Nephron progenitor cell (in vitro differentiated cells): Measurements from ENCODE around the gene KCNIP1.

Experiments used
- DNase-seq: peaks from one replicate; pipeline ENCODE4 v3.0.0; 2021
- H3K27ac Mint-ChIP-seq: 2 replicates; pipeline ENCODE4 v1.8.0; 2021; ENCODE audit warnings: mild to moderate bottlenecking, moderate library complexity, mixed read lengths
- H3K27me3 Mint-ChIP-seq: 2 replicates; pipeline ENCODE4 v1.8.0; 2021; ENCODE audit warnings: mild to moderate bottlenecking, low read depth, mixed read lengths; ENCODE audit not compliant: poor library complexity
- H3K36me3 Mint-ChIP-seq: 2 replicates; pipeline ENCODE4 v1.8.0; 2021; ENCODE audit warnings: low read depth, mixed read lengths
- H3K4me1 Mint-ChIP-seq: 2 replicates; pipeline ENCODE4 v1.8.0; 2021; ENCODE audit warnings: mixed read lengths
- H3K4me3 Mint-ChIP-seq: 2 replicates; pipeline ENCODE4 v1.8.0; 2021; ENCODE audit warnings: mild to moderate bottlenecking, moderate library complexity, mixed read lengths
- H3K9me3 Mint-ChIP-seq: 2 replicates; pipeline ENCODE4 v1.8.0; 2021; ENCODE audit warnings: mild to moderate bottlenecking, moderate library complexity, mixed read lengths
- TF ChIP-seq, protein P1 (sequence below): fragments of 200-600 bp; sonication (generic); IDR thresholded peaks from 2 replicates; pipeline ENCODE4 v1.5.0; 2021; ENCODE audit warnings: antibody characterized with exemption

KCNIP1 gene

DNA sequence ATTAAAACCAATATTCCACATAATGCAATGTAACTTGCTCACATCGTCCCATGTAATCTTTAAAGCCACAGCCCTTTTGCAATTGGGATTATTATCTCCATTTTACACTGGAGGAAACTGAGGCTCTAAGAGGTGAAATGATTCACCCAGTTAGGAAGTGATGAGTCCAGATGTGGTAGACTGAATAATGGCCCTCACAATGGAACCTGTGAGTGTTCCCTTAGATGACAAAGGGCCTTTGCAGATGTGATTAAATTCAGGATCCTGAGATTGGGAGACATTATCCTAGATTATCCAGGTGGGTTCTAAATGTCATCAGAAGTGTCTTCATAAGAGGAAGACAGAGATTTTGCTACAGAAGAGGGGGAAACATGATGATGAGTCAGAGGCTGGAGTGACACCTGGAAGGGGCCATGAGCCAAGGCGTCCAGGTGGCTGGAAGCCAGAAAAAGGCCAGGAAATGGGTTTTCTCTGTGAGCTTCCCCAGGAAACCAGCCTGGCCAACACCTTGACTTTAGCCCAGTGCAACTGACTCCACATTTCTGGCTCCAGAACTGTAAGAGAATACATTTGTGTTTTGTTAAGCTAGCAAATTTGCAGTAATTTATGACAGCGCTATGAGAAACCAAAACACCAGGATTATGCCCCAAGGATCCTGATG, 139.1 kb downstream of the KCNIP1 start:
- Mint-ChIP-seq H3K27me3 (peaks cover 26% of the 10 kb centered on the region), H3K9me3 (no peaks in the 10 kb centered on the region), H3K4me1 (peaks cover 10% of the 10 kb centered on the region), H3K27ac (no peak overlapping the region), H3K36me3 (no peaks in the 10 kb centered on the region), H3K4me3 (no peak overlapping the region)
- TF ChIP-seq, protein P1, sequence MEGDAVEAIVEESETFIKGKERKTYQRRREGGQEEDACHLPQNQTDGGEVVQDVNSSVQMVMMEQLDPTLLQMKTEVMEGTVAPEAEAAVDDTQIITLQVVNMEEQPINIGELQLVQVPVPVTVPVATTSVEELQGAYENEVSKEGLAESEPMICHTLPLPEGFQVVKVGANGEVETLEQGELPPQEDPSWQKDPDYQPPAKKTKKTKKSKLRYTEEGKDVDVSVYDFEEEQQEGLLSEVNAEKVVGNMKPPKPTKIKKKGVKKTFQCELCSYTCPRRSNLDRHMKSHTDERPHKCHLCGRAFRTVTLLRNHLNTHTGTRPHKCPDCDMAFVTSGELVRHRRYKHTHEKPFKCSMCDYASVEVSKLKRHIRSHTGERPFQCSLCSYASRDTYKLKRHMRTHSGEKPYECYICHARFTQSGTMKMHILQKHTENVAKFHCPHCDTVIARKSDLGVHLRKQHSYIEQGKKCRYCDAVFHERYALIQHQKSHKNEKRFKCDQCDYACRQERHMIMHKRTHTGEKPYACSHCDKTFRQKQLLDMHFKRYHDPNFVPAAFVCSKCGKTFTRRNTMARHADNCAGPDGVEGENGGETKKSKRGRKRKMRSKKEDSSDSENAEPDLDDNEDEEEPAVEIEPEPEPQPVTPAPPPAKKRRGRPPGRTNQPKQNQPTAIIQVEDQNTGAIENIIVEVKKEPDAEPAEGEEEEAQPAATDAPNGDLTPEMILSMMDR: no peak
- DNase-seq: no peak

DNA sequence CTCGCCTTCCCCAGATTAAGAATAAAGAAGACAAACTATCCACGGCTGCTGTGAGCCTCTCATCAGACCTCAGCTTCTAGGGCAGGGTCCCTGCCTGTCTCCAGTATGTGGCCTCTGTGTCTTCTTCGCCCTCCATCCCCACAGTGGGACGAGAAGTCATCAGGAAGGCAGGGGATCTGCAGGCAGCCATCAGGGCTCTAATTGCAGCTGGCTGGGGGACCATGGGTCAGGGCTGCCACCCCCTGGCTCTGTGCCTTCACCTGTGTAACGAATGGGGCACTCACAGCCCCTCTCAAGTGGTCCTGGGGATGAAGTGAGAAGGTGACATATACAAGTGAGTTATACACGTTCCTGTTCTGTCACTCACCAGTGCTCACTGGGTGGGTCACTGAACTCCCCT, 139.8 kb downstream of the KCNIP1 start:
- TF ChIP-seq, protein P1: no peak
- Mint-ChIP-seq H3K36me3 (no peaks in the 10 kb centered on the region), H3K4me3 (no peak overlapping the region), H3K9me3 (no peaks in the 10 kb centered on the region), H3K27ac (no peak overlapping the region), H3K27me3 (peaks cover 33% of the 10 kb centered on the region), H3K4me1 (peaks cover 8% of the 10 kb centered on the region)
- no peak for DNase-seq

DNA sequence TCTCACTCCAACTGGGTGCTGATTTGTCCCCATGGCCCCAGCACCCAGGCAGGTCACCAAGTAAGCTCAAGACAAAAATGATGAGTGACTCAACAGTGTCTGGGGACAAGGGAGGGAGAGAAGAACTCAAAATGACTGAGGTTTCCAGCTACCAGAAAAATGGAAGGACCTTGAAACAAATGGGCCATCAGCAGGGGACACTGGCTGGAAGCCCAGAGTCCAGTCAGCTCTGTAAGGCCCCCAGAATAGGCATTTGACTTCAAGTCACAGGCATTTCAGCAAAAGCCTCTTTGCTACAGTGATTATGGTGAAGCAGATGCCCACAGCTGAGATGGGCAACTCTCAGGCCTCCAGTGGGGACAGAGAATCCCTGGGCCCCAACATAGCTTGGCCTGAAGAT, 140.7 kb downstream of the KCNIP1 start:
- no peak for DNase-seq
- TF ChIP-seq, protein P1: no peak
- Mint-ChIP-seq H3K4me1 (no peaks in the 10 kb centered on the region), H3K9me3 (no peaks in the 10 kb centered on the region), H3K36me3 (no peaks in the 10 kb centered on the region), H3K27ac (no peak overlapping the region), H3K4me3 (no peak overlapping the region), H3K27me3 (peaks cover 33% of the 10 kb centered on the region)

DNA sequence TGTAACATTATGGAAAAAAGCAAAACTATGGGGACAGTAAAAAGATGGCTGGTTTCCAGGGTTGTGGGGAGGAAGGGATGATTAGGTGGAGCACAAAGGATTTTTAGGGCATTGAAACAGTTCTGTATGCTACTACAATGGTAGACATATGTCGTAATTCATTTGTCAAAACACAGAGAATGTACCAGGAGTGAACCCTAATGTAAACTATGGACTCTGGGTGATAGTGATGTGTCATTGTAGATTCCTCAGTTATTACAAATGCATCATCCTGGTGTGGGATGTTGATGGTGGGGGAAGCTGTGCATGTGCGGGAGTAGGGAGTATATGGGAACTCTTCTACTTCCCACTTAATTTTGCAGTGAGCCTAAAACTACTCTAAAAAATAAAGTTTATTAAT, 144.7 kb downstream of the KCNIP1 start:
- H3K4me1 Mint-ChIP-seq: peaks cover 6% of the 10 kb centered on the region
- TF ChIP-seq, protein P1: no peak
- no peaks in the 10 kb centered on the region for H3K36me3 Mint-ChIP-seq
- no peak overlapping the region for H3K27ac Mint-ChIP-seq
- H3K27me3 Mint-ChIP-seq: peaks cover 26% of the 10 kb centered on the region
- no peaks in the 10 kb centered on the region for H3K9me3 Mint-ChIP-seq
- no peak for DNase-seq
- H3K4me3 Mint-ChIP-seq: no peak overlapping the region

DNA sequence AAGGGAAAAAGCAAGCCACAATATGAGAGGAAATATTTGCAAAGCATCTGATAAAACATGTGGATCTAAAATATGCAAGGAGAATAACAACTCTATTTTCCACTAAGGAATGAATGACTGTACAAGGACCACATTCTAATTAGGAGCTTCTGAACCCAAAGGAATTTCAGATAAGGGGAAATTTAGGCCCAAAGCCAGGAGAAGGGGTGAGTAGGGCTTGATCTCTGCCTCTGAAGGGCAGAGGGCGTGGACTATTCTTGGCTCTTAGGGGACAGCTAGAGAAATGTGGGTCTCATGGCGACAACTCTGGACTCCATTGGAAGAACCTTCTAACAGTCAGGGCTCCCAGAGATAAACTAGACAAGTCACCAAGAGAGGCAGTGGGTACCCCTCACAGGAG, 147.0 kb downstream of the KCNIP1 start:
- peaks cover 23% of the 10 kb centered on the region for H3K27me3 Mint-ChIP-seq
- DNase-seq: no peak
- no peak overlapping the region for H3K27ac Mint-ChIP-seq
- peaks cover 6% of the 10 kb centered on the region for H3K4me1 Mint-ChIP-seq
- no peaks in the 10 kb centered on the region for H3K36me3 Mint-ChIP-seq
- TF ChIP-seq, protein P1: no peak
- H3K9me3 Mint-ChIP-seq: no peaks in the 10 kb centered on the region
- no peak overlapping the region for H3K4me3 Mint-ChIP-seq

DNA sequence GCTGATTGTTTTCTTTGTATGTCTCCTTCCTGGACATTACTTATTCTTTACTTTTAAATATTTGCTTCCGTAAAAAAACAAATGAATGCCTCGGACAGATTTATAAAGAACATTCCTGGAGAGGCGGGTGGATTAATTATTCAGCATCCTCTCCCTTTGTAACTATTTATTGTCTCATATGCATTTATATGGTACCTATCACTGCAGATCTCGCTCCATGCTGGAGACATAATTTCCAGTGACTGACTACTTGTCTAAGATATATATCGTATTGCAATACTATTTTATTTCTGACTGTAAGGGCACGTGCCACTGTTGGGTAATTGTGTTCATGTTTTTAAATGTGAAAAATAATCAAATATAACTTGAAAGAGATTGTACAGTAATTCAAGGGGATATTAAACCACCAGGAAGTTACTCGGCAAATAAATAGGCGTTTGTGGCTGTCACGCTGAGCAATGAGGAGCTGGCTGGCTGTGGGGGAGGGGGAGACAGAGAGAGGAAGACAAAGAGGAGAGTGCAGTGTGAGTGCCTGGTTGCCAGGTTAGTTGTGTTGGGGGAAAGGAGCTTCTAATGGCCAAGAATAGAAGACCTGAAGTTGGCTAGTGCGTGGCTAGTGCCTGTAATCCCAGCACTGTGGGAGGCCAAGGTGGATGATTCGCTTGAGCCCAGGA, 147.9 kb downstream of the KCNIP1 start:
- TF ChIP-seq, protein P1: no peak
- DNase-seq: no peak
- Mint-ChIP-seq H3K27me3 (peaks cover 23% of the 10 kb centered on the region), H3K9me3 (no peaks in the 10 kb centered on the region), H3K27ac (no peak overlapping the region), H3K4me1 (peaks cover 6% of the 10 kb centered on the region), H3K4me3 (no peak overlapping the region), H3K36me3 (no peaks in the 10 kb centered on the region)
